NCI-H526 treated with DMSO at 0.1 percent for 48 hours (cell line): Measurements from ENCODE around the gene ARHGAP35.
"Not testable (repeated sequence)": the region's sequence is repeated elsewhere in the genome, so short reads cannot be mapped to it uniquely, and the experiment has no call there.

Experiments used
- DNase-seq: peaks from one replicate; lab custom pipeline; 2025; lab: John Stamatoyannopoulos, UW

ARHGAP35 gene

DNA sequence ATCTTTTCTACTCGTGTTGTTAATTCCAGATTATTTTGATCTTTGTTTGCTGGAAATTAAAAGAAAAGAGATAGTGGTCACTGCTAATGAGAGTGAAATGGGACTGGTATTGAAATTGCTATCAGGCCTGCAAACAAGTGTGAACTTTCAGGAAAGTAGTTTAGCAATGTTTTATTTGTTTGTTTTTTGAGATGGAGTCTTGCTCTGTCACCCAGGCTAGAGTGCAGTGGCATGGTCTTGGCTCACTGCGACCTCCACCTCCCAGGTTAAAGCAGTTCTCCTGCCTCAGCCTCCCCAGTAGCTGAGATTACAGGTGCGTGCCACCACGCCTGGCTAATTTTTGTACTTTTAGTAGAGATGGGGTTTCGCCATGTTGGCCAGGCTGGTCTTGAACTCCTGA lies 10.4 kb downstream of the ARHGAP35 start:
- not testable (repeated sequence) for DNase-seq

DNA sequence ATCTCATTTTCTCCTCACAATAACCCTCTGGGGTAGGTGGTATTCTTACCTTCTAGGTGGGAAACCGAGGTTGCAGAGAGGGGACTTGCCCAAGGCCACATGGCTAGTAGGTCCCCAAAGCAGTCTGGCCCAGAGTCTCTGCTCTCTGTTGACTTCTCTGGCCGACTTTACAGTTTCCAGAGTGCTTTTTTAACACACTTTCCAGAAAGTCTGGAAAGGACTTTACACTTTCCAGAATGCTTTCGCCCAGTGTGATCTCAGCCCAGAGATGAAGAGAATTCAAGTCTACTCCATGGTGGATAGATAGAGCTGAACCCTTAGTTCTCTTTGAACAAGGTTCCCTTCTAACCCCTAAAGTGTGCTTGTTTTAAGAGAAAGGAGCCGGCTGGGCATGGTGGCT lies 12.2 kb downstream of the ARHGAP35 start:
- DNase-seq: no peak

DNA sequence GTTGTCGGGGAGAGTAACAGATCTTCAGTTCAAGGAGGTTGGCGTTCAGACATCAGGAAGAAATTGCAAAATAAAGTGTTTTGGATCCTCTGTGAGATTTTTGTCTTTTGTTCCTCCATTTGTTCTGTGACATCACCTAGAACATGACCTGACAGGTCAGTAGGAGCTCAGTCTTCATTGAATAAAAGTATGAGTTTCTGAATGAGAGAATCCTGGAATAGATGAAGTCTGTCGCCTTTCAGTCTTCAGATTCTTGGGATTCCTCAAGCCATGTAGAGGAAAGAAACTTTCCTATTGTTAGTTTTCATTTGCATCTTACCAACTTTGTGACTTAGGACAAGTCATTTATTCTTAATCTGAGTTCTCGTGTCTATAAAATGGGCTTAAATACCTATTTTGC lies 14.4 kb downstream of the ARHGAP35 start:
- DNase-seq: no peak

DNA sequence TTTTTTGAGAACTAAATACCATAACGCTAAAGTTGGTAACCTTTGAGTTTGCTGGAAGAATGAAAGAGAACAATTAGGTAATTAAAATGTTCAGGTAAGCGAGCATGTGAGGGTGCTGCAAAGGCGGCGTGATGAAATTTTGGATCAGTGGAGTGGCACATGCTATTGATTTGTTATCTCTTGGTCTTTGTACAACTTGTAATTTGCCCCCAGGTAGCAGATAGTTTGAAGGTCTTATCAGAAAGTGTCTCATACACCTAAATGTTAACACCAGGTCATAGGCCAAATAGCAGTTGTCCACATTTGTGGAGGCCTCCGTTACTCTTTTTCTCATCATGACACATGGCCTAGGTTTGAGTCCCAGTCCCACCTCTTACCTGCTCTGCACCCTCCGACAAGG lies 14.9 kb downstream of the ARHGAP35 start:
- DNase-seq: no peak

DNA sequence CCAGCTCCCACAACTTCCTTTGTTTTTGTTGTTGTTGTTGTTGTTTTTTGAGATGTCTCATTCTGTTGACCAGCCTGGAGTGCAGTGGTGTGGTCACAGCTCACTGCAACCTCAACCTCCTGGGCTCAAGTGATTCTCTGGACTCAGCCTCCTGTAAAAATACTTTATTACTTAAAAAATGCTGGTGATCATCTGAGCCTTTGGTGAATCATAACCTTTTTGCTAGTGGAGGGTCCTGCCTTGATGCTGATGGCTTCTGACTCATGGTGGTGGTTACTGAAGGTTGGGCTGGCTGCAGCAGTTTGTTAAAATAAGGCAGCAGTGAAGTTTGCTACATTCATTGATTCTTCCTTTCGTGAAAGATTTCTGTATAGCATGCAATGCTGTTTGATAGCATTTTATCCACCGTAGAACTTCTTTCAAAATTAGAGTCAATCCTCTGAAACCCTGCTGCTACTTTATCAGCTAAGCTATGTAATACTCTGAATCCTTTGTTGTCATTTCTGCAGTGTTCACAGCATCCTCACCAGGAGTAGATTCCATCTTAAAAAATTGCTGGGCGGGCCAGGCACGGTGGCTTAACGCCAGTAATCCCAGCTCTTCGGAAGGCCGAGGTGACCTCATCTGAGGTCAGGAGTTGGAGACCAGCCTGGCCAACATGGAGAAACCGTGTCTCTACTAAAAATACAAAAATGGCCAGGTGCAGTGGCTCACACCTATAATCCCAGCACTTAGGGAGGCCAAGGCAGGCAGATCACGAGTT lies 18.0 kb downstream of the ARHGAP35 start:
- DNase-seq: no peak

DNA sequence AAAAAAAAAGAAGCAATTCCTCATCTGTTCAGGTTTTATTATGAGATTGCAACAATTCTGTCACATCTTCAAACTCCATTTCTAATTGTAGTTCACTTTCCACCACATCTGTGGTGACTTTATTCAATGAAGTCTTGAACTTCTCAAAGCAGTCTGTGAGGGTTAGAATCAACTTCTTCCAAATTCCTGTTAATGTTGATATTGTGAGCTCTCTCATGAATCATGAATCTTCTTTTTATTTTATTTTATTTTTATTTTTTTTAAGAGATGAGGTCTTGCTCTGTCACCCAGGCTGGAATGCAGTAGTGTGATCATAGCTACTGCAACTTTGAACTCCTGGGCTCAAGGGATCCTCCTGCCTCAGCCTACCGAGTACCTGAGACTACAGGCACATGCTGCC lies 19.6 kb downstream of the ARHGAP35 start:
- no peak for DNase-seq

DNA sequence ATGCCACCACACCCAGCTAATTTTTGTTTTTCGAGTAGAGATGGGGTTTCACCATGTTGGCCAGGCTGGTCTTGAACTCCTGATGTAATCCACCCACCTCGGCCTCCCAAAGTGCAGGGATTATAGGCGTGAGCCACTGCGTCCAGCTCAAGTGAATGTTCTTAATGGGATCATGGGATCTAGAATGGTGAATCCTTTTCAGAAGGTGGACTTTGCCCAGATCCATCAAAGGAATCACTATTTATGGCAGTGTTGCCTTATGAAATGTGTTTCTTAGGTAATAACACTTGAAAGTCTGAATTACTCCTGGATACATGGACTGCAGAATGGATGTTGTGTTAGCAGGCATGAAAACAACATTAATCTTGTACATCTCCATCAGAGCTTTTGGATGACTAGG lies 20.3 kb downstream of the ARHGAP35 start:
- no peak for DNase-seq

DNA sequence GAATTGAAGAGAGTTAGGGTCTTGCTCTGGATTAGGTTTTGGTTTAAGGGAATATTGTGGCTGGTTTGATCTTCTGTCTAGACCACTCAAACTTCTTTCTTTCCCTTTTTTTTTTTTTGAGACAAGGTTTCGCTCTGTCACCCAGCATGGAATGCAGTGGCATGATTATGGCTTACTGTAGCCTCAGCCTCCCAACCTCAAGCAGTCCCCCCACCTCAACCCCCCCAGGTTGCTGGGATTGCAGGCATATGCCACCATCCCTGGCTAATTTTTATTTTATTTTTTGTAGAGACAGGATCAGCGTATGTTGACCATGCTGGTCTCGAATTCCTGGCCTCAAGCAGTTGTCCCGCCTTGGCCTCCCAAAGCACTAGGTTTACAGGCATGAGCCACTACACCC lies 21.2 kb downstream of the ARHGAP35 start:
- no peak for DNase-seq

DNA sequence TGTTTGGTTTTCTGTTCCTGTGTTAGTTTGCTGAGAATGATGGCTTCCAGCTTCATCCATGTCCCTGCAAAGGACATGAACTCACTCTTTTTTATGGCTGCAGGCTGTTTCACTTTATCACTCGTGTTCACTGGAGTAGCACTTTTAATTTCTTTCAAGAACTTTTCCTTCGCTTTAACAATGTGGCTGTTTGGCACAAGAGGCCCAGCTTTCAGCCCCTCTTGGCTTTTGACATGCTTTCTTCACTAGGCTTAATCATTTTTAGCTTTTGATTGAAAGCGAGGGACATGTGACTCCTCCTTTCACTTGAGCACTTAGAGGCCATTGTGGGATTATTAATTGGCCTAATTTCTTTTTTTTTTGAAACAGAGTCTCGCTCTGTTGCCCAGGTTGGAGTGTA lies 22.0 kb downstream of the ARHGAP35 start:
- DNase-seq: not testable (repeated sequence)

DNA sequence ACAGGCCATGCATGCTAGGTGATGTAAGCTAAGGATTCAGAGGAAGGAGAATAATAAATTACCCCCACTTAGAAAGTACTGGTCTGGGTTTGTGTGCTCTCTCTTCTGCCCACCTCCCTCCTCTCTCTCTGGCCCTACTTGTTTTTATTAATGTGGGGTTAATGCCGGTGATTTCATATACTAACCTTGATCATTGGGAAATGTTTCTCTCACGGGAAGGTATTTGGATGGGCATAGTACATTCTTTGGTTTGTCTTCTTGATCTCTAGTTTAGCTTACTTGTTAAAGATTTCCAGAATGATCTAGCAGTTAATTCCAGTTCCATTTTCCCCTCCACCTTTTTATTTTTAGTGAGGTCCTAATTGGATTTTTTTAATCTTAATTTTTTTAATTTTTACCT lies 24.6 kb downstream of the ARHGAP35 start:
- DNase-seq: no peak

DNA sequence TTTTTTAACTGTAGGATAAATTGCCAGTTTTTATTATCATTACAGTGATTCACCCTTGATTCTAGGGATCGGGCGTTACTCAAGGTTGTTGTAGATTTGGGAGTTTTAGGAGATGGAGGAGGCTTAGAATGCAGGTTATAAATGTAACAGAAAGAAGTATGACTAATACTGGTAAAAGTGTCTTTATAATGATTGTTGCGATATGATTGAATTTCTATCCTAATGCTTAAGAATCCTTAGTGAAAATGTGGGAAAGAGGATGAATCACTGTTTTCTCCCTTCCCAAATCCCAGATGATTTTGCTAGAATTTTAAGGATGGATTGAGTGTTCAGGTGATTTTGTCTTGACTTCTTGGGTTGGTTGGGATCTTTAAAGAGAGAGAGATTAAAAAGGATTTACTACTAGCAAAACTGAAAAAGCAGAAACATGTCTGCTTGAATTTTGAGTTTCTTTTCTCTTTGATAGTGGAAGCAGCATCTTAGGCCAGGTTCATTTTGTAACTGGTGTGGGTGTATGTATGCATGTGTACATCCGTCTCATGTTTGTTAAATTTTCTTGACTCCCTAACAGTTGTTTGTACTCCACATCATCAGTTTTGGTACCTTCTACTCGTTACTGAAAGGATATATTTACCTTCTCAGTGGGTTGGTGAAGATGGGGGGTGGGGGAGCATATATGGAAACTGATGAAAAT lies 25.9 kb downstream of the ARHGAP35 start:
- no peak for DNase-seq

DNA sequence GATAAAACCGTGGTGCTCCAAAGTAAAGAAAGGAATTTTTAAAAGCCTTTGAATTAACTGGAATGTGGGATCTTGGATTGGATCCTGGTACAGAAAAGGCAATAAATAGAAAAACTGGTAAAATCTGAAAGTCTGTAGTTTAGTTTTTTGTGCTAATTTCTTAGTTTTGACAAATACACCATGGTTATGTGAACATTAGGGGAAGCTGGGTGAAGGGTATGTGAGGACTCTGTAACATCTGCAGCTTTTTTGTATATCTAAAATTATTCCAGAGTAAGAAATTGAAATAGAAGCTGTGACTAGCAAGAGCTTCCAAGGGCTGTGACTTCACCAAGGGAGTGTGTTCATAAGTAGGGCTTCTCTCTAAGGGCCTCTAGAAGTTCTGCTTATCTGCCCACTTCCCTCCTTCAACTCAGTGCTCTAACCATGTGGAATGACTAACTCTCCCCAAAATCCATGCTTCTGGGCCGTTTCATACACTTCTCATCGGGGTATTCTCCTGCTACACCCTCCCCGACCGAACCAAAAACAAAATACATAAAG lies 26.5 kb downstream of the ARHGAP35 start:
- no peak for DNase-seq

DNA sequence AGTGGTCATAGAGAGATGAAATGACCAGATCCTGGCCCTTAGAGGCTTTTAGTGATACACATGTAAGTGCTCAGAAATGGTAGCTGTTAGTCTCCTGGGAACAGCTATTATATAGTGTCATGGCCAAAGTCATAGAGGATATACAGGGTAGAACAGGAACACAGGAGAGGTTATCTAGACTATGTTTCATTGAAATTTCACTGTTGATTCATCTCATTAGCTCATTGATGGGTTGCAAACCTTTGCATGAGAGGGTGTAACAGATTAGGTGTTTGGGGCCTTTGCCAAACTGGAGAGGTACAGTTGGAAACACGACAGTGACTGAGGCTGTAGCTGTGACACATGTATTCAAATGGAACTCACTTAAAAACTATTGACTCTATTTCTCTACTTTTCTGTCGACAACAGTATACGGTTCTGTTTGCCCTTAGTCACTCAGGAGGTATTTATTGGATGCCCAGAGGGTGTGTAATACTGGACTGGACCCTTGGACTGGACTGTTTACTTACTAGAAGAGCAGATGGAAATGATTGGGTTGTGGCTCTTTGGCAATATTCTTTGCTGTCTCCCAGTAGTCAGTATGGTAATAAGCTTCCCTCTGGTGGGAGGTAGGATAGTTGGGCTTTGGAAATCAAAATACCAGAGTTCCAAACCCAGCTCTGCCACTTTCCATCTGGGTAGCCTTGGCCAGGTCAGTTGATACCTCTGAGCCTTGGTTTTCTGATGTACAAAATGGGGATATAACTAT lies 29.8 kb downstream of the ARHGAP35 start:
- DNase-seq: no peak

DNA sequence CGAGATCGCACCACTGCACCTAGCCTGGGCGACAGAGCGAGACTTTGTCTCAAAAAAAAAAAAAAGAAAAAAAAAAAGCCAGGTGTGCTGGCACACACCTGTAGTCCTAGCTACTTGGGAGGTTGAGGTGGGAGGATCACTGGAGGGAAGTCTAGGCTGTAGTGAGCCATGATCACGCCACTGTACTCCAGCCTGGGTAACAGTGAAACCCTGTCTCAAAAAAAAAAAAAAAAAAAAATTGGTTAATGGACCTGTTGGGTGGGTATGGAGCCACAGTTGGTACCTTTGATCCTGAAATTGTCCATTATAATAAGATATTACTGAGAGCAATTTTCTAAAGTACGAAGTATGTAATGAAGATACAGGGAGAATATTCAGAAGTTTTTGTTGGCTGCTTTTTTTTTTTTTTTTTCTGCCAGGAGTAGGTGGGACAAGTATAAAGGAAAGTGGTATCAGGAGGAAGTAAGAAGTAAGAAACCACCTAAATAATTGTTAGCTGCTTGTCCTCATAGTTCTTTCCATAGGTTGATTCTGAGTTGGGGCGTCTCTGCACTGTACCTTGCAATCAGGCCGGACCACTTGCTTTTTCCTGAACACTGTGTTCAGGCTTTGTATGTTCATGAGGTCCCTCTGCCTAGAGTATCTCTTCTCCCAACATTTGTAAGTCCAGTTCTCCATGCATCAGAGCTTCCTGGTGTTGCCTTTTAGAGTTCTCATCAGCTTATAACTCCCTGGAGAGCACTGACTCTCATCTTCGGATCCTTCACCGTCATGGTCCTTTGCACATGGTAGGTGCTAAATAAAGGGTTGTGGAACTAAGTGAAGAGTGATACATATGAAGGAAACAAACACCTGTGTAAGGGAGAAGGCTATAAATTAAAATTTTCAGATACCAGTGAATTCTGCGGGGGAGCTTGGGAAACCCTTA lies 31.7 kb downstream of the ARHGAP35 start:
- peak; percentile 19 for DNase-seq

DNA sequence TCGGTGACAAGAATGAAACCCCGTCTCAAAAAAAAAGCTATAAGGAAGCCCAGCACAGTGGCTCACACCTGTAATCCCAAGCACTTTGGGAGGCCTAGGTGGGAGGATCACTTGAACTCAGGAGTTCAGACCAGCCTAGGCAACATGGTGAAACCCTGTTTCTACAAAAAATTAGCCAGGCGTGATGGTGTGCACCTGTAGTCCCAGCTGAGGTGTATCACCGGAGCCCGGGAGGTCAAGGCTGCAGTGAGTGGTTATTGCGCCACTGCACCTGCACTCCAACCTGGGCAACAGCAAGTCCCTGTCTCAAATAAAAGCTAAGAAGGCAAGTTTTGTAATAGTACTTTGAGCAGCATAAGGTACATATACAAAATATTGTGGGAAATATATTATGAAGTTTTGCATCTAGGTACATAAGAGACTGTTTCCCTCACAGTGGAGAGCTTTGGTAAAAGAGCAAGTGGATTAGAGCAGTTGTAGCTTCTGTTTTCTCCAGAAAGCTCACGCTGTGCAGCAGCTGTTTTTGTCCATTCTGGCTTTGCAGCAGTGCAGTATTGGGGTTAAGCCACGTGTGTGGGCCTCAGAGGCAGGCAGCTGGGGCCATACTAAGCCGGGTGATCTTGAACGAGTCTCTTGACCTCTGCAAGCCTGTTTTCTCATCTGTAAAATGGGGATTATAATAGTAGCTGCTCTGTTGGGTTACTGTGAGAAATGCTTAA lies 35.4 kb downstream of the ARHGAP35 start:
- DNase-seq: no peak

DNA sequence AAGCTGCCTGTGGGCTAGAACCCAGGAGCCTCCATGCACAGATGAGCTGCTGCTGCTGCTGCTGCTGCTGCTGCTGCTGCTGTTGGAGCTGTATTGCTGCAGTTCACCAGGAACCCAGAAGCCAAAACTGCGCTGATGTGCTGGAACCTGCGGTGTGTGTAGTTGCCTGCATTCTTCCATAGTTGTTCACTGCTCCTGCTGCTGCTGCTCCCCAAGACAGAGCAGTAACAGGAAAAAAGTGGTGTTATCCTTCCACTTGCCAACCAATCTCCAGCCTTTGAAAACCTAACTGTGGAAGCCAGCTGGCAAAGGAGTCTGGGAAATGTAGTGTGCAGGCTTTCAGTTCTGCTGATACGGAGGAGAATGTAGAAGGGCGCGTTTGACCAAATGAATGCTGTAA lies 37.9 kb downstream of the ARHGAP35 start:
- DNase-seq: no peak

DNA sequence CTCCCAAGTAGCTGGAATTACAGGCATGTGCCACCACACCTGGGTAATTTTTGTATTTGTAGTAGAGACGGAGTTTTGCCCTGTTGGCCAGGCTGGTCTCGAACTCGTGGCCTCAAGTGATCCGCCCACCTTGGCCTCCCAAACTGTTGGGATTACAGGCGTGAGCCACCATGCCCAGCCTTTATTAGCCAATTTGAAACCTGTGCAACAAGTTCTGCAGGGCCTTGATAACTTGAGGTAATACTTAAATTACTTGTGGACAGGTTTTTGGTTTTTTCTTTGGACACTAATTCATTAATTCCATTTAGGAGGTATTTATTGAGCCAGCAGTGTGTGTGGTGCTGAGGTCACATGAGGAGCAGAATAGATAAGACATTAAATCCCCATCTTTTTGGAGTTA lies 39.5 kb downstream of the ARHGAP35 start:
- no peak for DNase-seq

DNA sequence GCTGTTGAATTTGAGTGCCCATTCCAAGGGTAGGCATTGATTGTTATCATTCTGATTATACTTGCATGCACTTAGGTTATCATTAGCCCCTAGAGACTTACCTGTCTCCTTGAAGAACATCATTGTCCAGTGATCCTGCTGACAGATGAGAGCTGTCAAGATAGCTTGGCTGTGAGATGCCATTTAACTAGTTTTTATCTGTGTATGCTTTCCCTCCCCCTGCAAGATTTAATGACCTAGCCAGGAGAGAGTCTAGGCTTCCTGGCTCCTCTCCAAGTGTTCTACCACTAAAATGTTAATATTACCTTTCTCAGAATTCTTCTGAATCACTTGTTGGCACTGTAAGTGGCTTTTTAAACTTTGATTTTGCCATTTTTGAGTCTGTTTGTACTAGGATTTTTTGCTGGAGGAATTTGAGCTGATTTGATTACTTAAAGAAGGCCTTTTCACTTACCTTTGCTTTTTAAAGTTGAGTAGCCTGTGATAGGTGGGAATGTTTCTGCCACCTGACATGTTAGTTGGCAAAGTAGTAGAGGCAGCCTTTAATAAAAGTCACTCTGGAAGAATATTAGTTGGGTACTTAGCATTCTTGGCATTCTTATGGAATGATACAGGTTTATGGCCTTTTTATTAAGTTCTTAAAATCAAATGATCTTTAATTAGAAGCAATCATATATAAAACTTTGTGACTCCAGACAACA lies 41.1 kb downstream of the ARHGAP35 start:
- DNase-seq: no peak

DNA sequence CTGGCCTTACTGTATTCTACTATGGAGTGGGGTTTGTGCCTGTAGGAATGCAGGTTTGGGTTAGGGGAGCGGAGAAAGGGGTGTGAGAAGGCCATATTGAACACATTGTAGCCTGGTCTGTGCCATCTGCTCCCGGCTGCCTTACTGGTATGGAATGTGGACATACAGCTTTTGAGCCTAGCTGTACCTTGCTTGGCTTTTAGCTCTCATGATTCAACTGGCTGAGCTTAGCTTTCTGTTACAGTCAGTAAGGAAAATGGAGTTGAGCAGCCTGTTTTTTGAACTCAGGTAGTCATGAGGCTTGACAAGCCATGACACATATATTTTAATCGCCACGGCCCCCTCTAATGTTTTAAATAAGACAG lies 41.6 kb downstream of the ARHGAP35 start:
- DNase-seq: no peak

DNA sequence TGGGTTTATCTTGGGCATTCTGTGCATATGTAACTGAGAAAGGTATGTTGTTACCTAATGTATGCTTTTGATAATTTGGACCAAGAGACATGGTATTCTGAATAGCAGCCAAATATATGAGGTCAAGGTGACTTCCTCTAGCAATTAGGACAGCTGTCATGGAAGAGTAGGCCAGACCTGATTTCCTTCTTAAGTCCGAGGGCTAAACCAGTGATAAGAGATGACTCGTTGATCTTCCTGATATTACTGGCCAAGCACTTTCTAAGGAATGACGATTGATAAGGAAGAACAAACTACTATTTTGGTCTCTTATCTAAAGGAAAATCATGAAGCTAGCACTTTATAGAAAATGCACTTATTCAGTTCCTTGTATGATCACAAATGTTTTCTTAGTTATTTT lies 42.7 kb downstream of the ARHGAP35 start:
- DNase-seq: no peak
